Rectal smooth muscle tissue (tissue), 1 donor: ENCODE data around the gene APP.
"Not testable (repeated sequence)": the region's sequence is repeated elsewhere in the genome, so short reads cannot be mapped to it uniquely, and the experiment has no call there.

ENCODE experiments used
- H3K27ac ChIP-seq: one replicate; pipeline ENCODE4 v1.7.0; 2013; ENCODE audit warnings: low read depth, low read length, inconsistent platforms
- H3K27me3 ChIP-seq: one replicate; pipeline ENCODE4 v1.7.0; 2013; ENCODE audit warnings: low read length; ENCODE audit not compliant: control insufficient read depth, insufficient read depth
- H3K36me3 ChIP-seq: one replicate; pipeline ENCODE4 v1.7.0; 2013; ENCODE audit warnings: low read length; ENCODE audit not compliant: control insufficient read depth, insufficient read depth
- H3K4me1 ChIP-seq: one replicate; pipeline ENCODE4 v1.7.0; 2013; ENCODE audit warnings: low read length; ENCODE audit not compliant: control insufficient read depth, insufficient read depth
- H3K4me3 ChIP-seq: one replicate; pipeline ENCODE4 v1.7.0; 2013; ENCODE audit warnings: low read length
- H3K9ac ChIP-seq: one replicate; pipeline ENCODE4 v1.7.0; 2013; ENCODE audit warnings: low read length

APP gene

DNA sequence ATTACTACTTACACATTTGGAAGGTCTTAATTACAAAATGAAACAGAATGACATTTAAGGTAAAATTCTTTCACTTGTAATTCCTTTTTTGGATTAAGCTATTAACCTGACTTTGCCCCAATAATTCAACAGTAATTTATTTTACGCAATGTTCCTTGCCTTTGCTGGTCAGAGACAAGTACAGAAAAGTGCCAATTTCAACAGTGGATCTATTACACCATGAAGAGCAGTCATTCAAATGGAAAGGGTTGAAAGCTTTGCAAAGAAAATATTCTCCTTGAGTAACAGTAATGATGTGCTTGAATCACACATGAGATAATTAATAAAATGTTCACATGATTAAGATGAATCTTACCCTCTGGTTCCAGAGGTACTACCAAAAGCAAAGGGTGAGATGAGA is 84.7 kb downstream of the APP start:
- Histone ChIP-seq H3K36me3 (no peaks in the 10 kb centered on the region), H3K4me1 (no peaks in the 10 kb centered on the region), H3K9ac (no peak overlapping the region), H3K4me3 (no peak overlapping the region), H3K27ac (no peak overlapping the region), H3K27me3 (no peaks in the 10 kb centered on the region)

DNA sequence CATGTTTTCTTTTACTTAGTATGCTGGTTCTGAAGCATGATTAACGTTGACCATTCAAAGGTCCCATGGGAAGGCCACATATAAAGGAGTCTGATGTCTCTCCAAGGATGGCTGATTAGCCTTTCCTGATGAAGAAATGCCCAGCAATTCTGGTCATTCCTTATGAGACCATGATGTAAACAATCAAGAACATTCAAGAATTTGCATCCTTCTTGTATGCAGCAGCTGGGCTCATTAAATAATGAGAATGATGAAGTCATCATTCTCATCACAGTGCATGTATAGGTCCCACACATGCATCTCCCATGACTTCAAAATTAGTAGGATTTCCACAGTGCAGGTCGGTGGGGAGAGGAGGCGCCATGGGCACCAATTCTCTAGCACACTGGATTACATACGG is 85.4 kb downstream of the APP start:
- no peak overlapping the region for H3K4me3 ChIP-seq
- H3K9ac ChIP-seq, result no peak overlapping the region
- no peaks in the 10 kb centered on the region for H3K36me3 ChIP-seq
- no peaks in the 10 kb centered on the region for H3K4me1 ChIP-seq
- no peaks in the 10 kb centered on the region for H3K27me3 ChIP-seq
- H3K27ac ChIP-seq, result no peak overlapping the region

DNA sequence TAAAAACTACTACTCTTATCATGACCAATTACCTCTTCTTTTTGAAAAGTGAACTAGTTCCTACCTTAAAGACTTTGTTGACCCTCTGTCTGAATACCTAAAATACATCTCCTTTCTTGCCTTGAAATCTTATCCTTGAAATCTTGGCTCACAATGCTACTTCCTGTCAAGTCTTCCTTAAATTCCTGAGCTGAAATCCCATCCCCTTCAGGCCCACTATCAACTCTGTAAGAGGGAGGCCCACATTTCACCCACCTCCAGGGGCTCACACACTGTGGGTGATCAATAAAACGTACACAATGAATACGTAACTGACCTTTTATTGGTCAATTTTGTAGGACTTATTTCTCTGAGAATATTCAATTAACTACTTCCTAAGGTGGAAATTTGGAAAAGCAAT is 88.0 kb downstream of the APP start:
- no peaks in the 10 kb centered on the region for H3K36me3 ChIP-seq
- H3K9ac ChIP-seq, result no peak overlapping the region
- no peaks in the 10 kb centered on the region for H3K27me3 ChIP-seq
- no peak overlapping the region for H3K4me3 ChIP-seq
- H3K27ac ChIP-seq, result no peak overlapping the region
- no peaks in the 10 kb centered on the region for H3K4me1 ChIP-seq

DNA sequence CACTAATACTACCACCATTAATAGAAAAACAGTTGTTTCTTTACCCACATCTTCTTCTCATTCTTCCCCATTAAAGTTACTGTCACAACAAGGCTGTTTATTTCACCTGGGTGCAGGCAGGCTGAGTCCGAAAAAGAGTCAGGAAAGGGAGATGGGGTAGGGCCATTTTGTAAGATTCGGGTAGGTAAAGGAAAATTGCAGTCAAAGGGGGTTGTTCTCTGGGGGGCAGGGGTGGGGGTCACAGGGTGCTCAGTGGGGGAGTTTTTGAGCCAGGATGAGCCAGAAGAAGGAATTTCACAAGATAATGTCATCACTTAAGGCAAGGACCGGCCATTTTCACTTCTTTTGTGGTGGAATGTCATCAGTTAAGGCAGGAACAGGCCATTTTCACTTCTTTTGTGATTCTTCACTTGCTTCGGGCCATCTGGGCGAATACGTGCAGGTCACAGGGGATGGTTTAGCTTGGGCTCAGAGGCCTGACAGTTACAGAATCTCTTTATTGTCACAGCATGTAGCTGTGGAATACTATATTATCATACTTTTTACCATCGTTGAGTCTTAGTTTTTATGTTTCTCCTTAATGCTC is 89.3 kb downstream of the APP start:
- not testable (repeated sequence) for H3K9ac ChIP-seq, H3K27ac ChIP-seq, H3K36me3 ChIP-seq, H3K27me3 ChIP-seq, H3K4me1 ChIP-seq, H3K4me3 ChIP-seq

DNA sequence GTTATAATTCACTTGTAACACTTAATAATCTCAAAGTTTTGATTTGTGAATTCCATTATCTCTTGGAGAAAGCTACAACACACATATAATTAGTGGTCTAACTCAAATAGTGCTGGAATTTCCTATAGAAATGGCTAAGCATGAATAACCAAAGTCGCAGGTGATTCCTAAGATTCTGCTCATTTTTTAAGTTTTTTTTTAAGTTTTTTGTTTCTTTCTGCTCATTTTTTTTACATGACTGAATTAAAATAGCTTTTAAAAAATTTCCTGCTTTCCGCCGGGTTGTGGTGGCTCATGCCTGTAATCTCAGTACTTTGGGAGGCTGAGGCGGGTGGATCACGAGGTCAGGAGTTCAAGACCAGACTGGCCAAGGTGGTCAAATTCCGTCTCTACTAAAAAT is 90.4 kb downstream of the APP start:
- no peaks in the 10 kb centered on the region for H3K36me3 ChIP-seq
- H3K4me3 ChIP-seq, result no peak overlapping the region
- no peak overlapping the region for H3K9ac ChIP-seq
- H3K4me1 ChIP-seq, result no peaks in the 10 kb centered on the region
- no peaks in the 10 kb centered on the region for H3K27me3 ChIP-seq
- no peak overlapping the region for H3K27ac ChIP-seq

DNA sequence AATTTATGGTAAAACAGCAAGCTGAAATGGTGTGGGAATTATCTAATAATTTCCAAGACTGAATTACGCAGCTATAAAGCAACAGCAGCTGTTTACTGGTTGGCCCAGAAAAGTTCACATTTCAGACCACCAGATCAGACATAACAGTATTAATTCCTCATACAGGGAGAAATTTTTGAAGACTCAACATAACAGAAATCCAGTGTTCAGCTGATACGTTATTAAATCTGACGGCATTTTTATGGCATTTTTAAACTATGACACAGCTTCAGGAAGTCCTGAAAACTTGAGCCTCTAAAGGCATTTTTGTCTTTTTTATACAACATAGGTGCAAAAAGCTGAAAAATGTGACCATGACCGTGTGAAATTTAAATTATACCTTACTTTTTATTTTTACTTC is 91.2 kb downstream of the APP start:
- Histone ChIP-seq H3K4me1 (no peaks in the 10 kb centered on the region), H3K27me3 (no peaks in the 10 kb centered on the region), H3K36me3 (no peaks in the 10 kb centered on the region), H3K4me3 (no peak overlapping the region), H3K9ac (no peak overlapping the region), H3K27ac (no peak overlapping the region)

DNA sequence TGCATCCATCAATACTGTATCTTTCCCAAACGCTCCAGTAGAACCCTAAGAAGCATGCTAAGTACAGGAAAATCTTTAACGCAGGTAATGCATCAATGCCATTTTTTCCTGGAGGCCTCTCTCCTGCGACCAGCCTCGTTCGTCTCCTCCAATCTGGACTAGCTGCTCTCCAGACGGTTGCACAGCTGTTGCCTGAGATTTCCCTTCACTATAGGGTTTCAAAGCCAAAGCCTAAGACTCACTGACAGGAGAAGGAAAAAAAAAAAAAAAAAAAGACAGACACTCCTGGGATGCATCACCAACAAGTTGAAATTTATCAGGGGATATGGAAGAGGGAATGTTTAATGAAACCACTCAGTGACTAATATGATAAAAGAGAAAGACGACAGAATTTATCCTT is 93.0 kb downstream of the APP start:
- H3K9ac ChIP-seq, result no peak overlapping the region
- no peaks in the 10 kb centered on the region for H3K27me3 ChIP-seq
- no peaks in the 10 kb centered on the region for H3K4me1 ChIP-seq
- H3K36me3 ChIP-seq, result no peaks in the 10 kb centered on the region
- H3K4me3 ChIP-seq, result no peak overlapping the region
- no peak overlapping the region for H3K27ac ChIP-seq

DNA sequence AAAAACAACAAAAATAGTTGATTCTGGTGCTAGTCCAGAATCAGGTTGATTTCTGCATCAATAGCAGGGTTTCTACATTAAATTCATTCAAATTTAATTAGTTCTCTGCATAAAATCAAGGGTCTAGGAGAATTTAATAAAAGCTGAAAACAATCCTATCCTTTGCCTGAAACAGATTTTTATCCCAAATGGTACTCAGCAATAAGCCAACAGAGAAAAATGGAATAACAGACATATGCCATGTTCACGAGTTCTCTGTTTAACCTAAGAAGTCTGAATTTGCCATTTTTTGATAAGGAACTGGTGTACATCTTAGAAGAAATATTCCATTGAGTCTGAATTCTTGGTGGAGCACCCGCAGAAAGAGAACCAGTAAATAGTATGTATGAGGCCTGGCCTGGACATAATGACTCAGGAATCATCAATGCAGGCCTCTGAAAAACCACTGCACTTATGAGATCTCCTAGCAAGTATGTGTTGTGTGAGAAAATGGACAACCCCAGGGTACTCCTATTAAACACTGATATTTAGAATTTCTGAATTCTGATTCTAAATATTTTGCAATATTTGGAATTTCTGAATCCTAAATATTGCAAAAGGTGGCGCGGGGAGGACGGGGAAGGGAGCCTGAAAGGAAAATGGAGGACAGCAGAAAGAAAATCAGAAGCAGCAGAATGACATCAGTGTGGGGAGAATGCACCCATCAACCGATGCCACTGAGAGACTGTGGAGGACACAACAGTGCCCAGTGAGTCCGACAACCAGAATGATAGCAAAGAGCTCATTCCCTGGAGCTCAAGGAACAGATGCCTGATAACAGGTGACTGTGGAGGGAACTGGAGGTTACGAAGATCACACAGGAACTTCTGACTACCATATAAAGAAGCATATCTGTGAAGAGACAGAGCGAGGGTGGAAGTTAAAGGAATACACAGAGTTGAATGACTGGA is 97.6 kb downstream of the APP start:
- no peak overlapping the region for H3K9ac ChIP-seq
- no peak overlapping the region for H3K4me3 ChIP-seq
- no peak overlapping the region for H3K27ac ChIP-seq
- no peaks in the 10 kb centered on the region for H3K36me3 ChIP-seq
- H3K4me1 ChIP-seq, result peaks cover 8% of the 10 kb centered on the region
- no peaks in the 10 kb centered on the region for H3K27me3 ChIP-seq

DNA sequence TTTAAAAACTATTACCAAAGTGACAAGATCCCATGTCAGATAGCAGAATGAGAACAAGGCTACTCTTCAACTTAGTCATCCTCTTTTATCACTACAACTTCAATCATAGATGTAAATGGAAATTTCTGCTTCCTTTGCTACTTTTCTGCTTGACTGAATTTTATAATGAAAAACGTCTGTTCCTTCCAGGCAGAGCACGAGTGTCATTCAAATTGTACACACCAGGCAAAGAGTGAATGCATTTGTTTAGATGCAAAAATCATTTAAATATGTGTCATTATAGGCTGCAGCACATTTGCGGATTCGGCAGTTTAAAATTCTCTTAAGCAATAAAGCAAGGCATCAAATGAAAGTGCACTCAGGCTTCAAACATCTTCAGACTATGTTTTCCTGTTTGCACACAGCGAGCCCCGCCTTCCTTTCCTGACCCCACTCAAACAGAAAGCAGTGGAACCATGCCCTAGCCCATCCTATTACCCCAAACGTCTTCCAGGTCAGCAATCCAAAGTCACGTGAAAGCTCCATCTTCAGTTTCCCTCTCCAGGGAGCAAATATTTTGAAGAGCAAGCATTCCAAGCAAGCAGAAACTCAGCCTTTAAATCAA is 99.6 kb downstream of the APP start:
- Histone ChIP-seq H3K27ac (peak overlapping the region; percentile 8), H3K4me1 (peaks cover 8% of the 10 kb centered on the region), H3K9ac (no peak overlapping the region), H3K4me3 (peak overlapping the region; percentile 49), H3K27me3 (no peaks in the 10 kb centered on the region), H3K36me3 (no peaks in the 10 kb centered on the region)

DNA sequence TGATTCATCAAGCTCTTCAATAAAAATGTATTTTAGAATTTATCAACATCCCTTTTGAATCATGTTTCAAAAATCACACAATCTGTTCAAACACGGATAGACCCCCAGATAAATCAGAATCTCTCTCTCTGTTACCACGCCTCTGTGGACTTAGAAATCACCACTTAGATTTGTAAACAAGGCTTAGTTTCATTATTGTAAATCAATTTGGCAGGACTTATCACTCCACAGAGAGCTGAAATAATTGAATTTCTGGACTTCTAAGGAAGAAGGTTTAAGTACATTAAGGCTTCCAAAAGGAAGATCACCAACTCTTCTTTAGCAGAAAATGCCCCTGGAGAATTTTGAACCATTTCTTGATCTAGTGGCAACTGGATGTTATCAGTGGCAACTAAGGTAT is 100.4 kb downstream of the APP start:
- Histone ChIP-seq H3K4me3 (no peak overlapping the region), H3K36me3 (no peaks in the 10 kb centered on the region), H3K27ac (no peak overlapping the region), H3K4me1 (peaks cover 8% of the 10 kb centered on the region), H3K9ac (no peak overlapping the region), H3K27me3 (no peaks in the 10 kb centered on the region)

DNA sequence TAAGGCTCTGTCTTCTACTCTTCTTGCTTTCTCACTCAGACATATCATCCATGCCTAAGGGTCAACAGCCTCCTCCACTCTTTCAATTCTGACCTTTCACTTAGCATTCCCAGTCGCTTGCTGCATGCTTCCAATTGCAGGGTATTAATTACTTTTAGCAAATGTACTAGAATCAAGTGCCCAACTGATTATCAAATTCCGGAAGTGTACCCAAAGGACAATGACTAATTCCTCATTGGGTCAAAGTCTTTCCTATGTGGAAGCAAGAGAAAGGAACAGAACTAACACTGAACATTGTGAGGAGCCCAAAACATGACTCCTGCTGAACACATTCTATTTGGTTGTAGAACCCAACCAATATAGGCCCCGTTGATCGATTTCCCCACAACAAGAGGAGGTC is 101.8 kb downstream of the APP start:
- Histone ChIP-seq H3K36me3 (no peaks in the 10 kb centered on the region), H3K4me1 (peaks cover 8% of the 10 kb centered on the region), H3K9ac (no peak overlapping the region), H3K4me3 (no peak overlapping the region), H3K27me3 (no peaks in the 10 kb centered on the region), H3K27ac (no peak overlapping the region)

DNA sequence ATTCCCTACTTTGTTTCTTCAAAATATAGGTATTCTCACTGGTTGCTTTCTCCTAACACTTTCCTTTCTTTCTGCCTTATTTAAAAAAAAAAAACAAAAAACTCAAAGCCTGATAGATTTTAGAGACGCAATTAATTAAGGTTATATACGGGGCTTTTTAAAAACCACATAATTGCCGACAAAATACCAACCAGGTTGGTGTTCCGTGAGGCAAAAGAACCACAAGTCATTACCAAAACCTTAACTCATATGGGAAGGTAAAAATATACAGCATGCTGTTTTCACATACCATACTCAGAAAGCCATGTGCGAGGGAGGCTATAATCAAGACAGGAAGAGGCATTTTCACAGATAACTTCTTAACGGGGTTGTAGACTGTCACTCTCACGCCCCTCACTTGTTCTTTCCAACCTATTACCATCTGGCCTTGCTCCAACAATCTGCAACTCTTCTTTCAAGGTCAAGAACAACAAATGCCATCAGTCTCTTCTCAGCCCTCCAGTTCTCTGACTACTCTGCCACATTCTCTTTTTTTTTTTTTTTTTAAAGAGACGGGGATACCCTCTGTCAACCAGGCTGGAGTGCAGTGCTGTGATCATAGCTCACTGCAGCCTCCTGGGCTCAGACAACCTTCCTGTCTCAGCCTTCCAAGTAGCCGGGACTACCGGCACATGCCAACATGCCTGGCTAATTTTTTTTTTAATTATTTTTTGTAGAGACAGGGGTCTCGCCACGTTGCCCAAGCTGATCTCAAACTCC is 102.6 kb downstream of the APP start:
- H3K4me3 ChIP-seq, result no peak overlapping the region
- H3K27ac ChIP-seq, result no peak overlapping the region
- no peak overlapping the region for H3K9ac ChIP-seq
- H3K4me1 ChIP-seq, result peaks cover 8% of the 10 kb centered on the region
- no peaks in the 10 kb centered on the region for H3K36me3 ChIP-seq
- no peaks in the 10 kb centered on the region for H3K27me3 ChIP-seq
